Caco-2 (cell line): ENCODE results near the gene LRRC28. TPM values are rescaled to one million over a fixed set of nuclear protein-coding genes. Genes with fewer than 3 reads are reported as not detected.

Experiments
- BruUV-seq: library from RNA; stranded (reverse); fragments of 400-500 nt; replicated peaks from 2 replicates; lab custom pipeline; 2021; lab: Mats Ljungman, UMichigan
- CTCF ChIA-PET: fragments of 300-600 bp; sonication (Branson Sonifier 250); formaldehyde crosslinking; loops from one replicate; lab custom pipeline; 2022; ENCODE audit warnings: antibody characterized with exemption; lab: Charles Lee
- POLR2A ChIA-PET: fragments of 300-600 bp; sonication (Branson Sonifier 250); formaldehyde crosslinking; loops from one replicate; lab custom pipeline; 2022; ENCODE audit warnings: antibody characterized with exemption; lab: Charles Lee
- DNase-seq, 2 experiments: peaks; one replicate each; pipeline versions ENCODE4 v3.0.0 to v3.0.0-alpha.2; 2020 to 2022
- H3K27me3 ChIP-seq: replicated peaks from 2 replicates; pipeline ENCODE4 v1.6.0; 2011; ENCODE audit warnings: low read length; ENCODE audit not compliant: control insufficient read depth, insufficient read depth
- H3K36me3 ChIP-seq: 2 replicates; pipeline ENCODE4 v1.5.1; 2011; ENCODE audit warnings: low read length; ENCODE audit not compliant: control insufficient read depth, insufficient read depth
- H3K4me1 ChIP-seq: fragments of 250-450 bp; sonication (Bioruptor Pico); 2 replicates; pipeline ENCODE4 v1.5.1; 2020; ENCODE audit warnings: mild to moderate bottlenecking
- H3K4me3 ChIP-seq: 2 replicates; pipeline ENCODE4 v1.5.1; 2011; ENCODE audit warnings: low read depth, mild to moderate bottlenecking, control low read depth, low read length
- H3K9me3 ChIP-seq: fragments of 250-450 bp; sonication (Bioruptor Pico); 2 replicates; pipeline ENCODE4 v1.5.1; 2020; ENCODE audit warnings: mild to moderate bottlenecking, moderate library complexity
- H3K27ac Mint-ChIP-seq: one replicate; pipeline ENCODE4 v1.8.0; 2022; ENCODE audit warnings: mixed read lengths; ENCODE audit not compliant: unreplicated experiment
- H3K27me3 Mint-ChIP-seq: one replicate; pipeline ENCODE4 v1.8.0; 2022; ENCODE audit warnings: mixed read lengths; ENCODE audit not compliant: insufficient read depth, unreplicated experiment
- H3K36me3 Mint-ChIP-seq: one replicate; pipeline ENCODE4 v1.8.0; 2022; ENCODE audit warnings: mild to moderate bottlenecking, mixed read lengths; ENCODE audit not compliant: insufficient read depth, unreplicated experiment
- H3K4me1 Mint-ChIP-seq: one replicate; pipeline ENCODE4 v1.8.0; 2022; ENCODE audit warnings: low read depth, mixed read lengths; ENCODE audit not compliant: unreplicated experiment
- H3K4me3 Mint-ChIP-seq: one replicate; pipeline ENCODE4 v1.8.0; 2022; ENCODE audit warnings: mild to moderate bottlenecking, moderate library complexity, mixed read lengths; ENCODE audit not compliant: unreplicated experiment
- H3K9me3 Mint-ChIP-seq: one replicate; pipeline ENCODE4 v1.8.0; 2022; ENCODE audit warnings: mixed read lengths; ENCODE audit not compliant: unreplicated experiment
- CTCF ChIP-seq, 2 experiments: fragments of 200-600 bp in 1 of 2; IDR thresholded peaks; 1 replicate in 1 of 2; 2 replicates in 1 of 2; pipeline versions ENCODE4 v1.5.1 to v1.8.0; 2011 to 2022; ENCODE audit warnings: antibody characterized with exemption in 1 of 2, control low read depth in 1 of 2, inconsistent platforms in 1 of 2, low read depth in 1 of 2, low read length in 1 of 2, mild to moderate bottlenecking in 1 of 2, moderate library complexity in 1 of 2; ENCODE audit not compliant: insufficient read depth in 1 of 2, severe bottlenecking in 1 of 2, unreplicated experiment in 1 of 2
- intact Hi-C: fragments of 100-400 bp; cut with micrococcal nuclease; formaldehyde crosslinking; loops from one replicate; pipeline ENCODE4 v1.10.0; 2022; ENCODE audit not compliant: unreplicated experiment
- total RNA-seq: library from RNA; stranded (reverse); gene quantifications from 2 replicates; pipeline ENCODE4 v1.2.3, GENCODE V29; 2022

The LRRC28 gene
- total RNA-seq, 1 experiment from 2014 or later: 17.8 TPM

- Mint-ChIP-seq H3K4me3 (no peak overlapping the region), H3K27me3 (no peaks in the 10 kb centered on the region), H3K27ac (no peak overlapping the region), H3K4me1 (no peaks in the 10 kb centered on the region), H3K36me3 (no peaks in the 10 kb centered on the region), H3K9me3 (no peaks in the 10 kb centered on the region)
- ChIA-PET POLR2A (no interaction called here), CTCF (no interaction called here)
- BruUV-seq: no TSS peak
- Histone ChIP-seq H3K4me3 (peak overlapping the region; percentile 84), H3K9me3 (no peaks in the 10 kb centered on the region), H3K4me1 (no peaks in the 10 kb centered on the region; the same call in 1 of the 2 replicates), H3K27me3 (no peaks in the 10 kb centered on the region), H3K36me3 (no peaks in the 10 kb centered on the region)
- no peak for TF ChIP-seq CTCF (IDR thresholded peaks at IDR 0.05; ENCODE audit: insufficient read depth in 1 of 2, low read depth in 1 of 2, low read length in 1 of 2, severe bottlenecking in 1 of 2, unreplicated experiment in 1 of 2)
- intact Hi-C loops: no loop called here
- DNase-seq: no peak
These were observed 1.3 kb upstream of the LRRC28 start for GRCh38 chr15:99250001-99250400.

GRCh38 chr15:99250494-99250856, 806 bp upstream of the LRRC28 start:
- Histone ChIP-seq H3K4me3 (peak overlapping the region; percentile 84), H3K9me3 (no peaks in the 10 kb centered on the region), H3K4me1 (no peaks in the 10 kb centered on the region; the same call in 1 of the 2 replicates), H3K36me3 (no peaks in the 10 kb centered on the region), H3K27me3 (no peaks in the 10 kb centered on the region)
- H3K9me3 Mint-ChIP-seq: no peaks in the 10 kb centered on the region
- no peaks in the 10 kb centered on the region for H3K27me3 Mint-ChIP-seq
- no peaks in the 10 kb centered on the region for H3K36me3 Mint-ChIP-seq
- DNase-seq: no peak
- peak overlapping the region; percentile 92 for H3K27ac Mint-ChIP-seq
- no peaks in the 10 kb centered on the region for H3K4me1 Mint-ChIP-seq
- H3K4me3 Mint-ChIP-seq: no peak overlapping the region
- intact Hi-C loops: no loop called here
- POLR2A ChIA-PET: interaction anchor here (1.0 to 1.9 kb wide), 2 partner anchors 236 to 483 kb away, joined by 3 to 19 read pairs; partner anchors contain the start of gene LYSMD4
- BruUV-seq: no TSS peak
- no peak for TF ChIP-seq CTCF (IDR thresholded peaks at IDR 0.05; ENCODE audit: insufficient read depth in 1 of 2, low read depth in 1 of 2, low read length in 1 of 2, severe bottlenecking in 1 of 2, unreplicated experiment in 1 of 2)
- CTCF ChIA-PET: no interaction called here

- H3K4me3 ChIP-seq: peak overlapping the region; percentile 80
- H3K27me3 Mint-ChIP-seq: no peaks in the 10 kb centered on the region
- no peaks in the 10 kb centered on the region for H3K9me3 ChIP-seq
- no peaks in the 10 kb centered on the region for H3K36me3 ChIP-seq
- no peak overlapping the region for H3K27ac Mint-ChIP-seq
- no peak for DNase-seq
- no peaks in the 10 kb centered on the region for H3K36me3 Mint-ChIP-seq
- H3K9me3 Mint-ChIP-seq: no peaks in the 10 kb centered on the region
- intact Hi-C loops: no loop called here
- TSS peak; percentile 41 for BruUV-seq
- ChIA-PET CTCF (interaction anchor here (1.4 kb wide), 1 partner anchor 20 kb away, joined by 5 read pairs; no protein-coding TSS in a partner anchor), POLR2A (interaction anchor here (1.9 kb wide), 1 partner anchor 481 kb away, joined by 19 read pairs; the partner anchor contains the start of gene LYSMD4)
- H3K4me3 Mint-ChIP-seq: no peak overlapping the region
- no peaks in the 10 kb centered on the region for H3K27me3 ChIP-seq
- no peak for TF ChIP-seq CTCF (IDR thresholded peaks at IDR 0.05; ENCODE audit: insufficient read depth in 1 of 2, low read depth in 1 of 2, low read length in 1 of 2, severe bottlenecking in 1 of 2, unreplicated experiment in 1 of 2)
- H3K4me1 ChIP-seq: no peaks in the 10 kb centered on the region; the same call in 1 of the 2 replicates
- no peaks in the 10 kb centered on the region for H3K4me1 Mint-ChIP-seq
These were observed 1.0 kb downstream of the LRRC28 start for GRCh38 chr15:99252326-99252725.
